Measurements from ENCODE around the gene KRTAP6-3. TPM values are rescaled to one million over a fixed set of nuclear protein-coding genes. Genes with fewer than 3 reads are reported as not detected.

The KRTAP6-3 gene
- not detected for total RNA-seq
- not detected for polyA plus RNA-seq
- total RNA-seq, result not detected

GRCh38 chr21:30592140-30592539, at the start of gene KRTAP6-3:
Gene KRTAP6-3 (plus strand): TSS chr21:30592440. CDS start chr21:30592446, 6 bp downstream.
- intact Hi-C loops (cut with micrococcal nuclease), result no loop called here
- H3K27me3 Mint-ChIP-seq, result peaks cover 0 to 7% (median 0%) of the 10 kb centered on the region in 5 donors
- H3K4me3 Mint-ChIP-seq, result no peak within 1 kb of the TSS
- Histone ChIP-seq H3K9me3 (ENCODE audit: control insufficient read depth in 2 of 3, low read length in 3 of 3) (no peaks in the 10 kb centered on the region), H3K4me1 (ENCODE audit: control insufficient read depth in 2 of 2, insufficient read depth in 2 of 2, low read length in 2 of 2) (no peaks in the 10 kb centered on the region), H3K27ac (ENCODE audit: low read depth, low read length) (no peak within 1 kb of the TSS), H3K27me3 (ENCODE audit: control insufficient read depth in 2 of 2, insufficient read depth in 2 of 2, low read length in 2 of 2) (no peaks in the 10 kb centered on the region), H3K36me3 (ENCODE audit: control insufficient read depth in 2 of 3, insufficient read depth in 3 of 3, low read length in 3 of 3) (no peaks in the 10 kb centered on the region), H3K4me3 (ENCODE audit: low read length) (no peak within 1 kb of the TSS)
- H3K4me1 Mint-ChIP-seq, result no peaks in the 10 kb centered on the region
- no peak within 1 kb of the TSS for H3K27ac Mint-ChIP-seq
- CTCF ChIA-PET, result no interaction called here
- ATAC-seq (no peak), DNase-seq (no peak)
- H3K9me3 Mint-ChIP-seq, result peaks cover 0 to 6% (median 0%) of the 10 kb centered on the region in 11 donors
- no peaks in the 10 kb centered on the region for H3K36me3 Mint-ChIP-seq
- POLR2A ChIA-PET, result no interaction called here

- no peak for DNase-seq
- Histone ChIP-seq H3K27ac (ENCODE audit: low read depth, low read length) (no peak overlapping the region), H3K4me3 (ENCODE audit: low read length) (no peak overlapping the region), H3K36me3 (ENCODE audit: control insufficient read depth in 2 of 3, insufficient read depth in 3 of 3, low read length in 3 of 3) (no peaks in the 10 kb centered on the region), H3K4me1 (ENCODE audit: control insufficient read depth in 2 of 2, insufficient read depth in 2 of 2, low read length in 2 of 2) (no peaks in the 10 kb centered on the region), H3K9me3 (ENCODE audit: control insufficient read depth in 2 of 3, low read length in 3 of 3) (no peaks in the 10 kb centered on the region), H3K27me3 (ENCODE audit: control insufficient read depth in 2 of 2, insufficient read depth in 2 of 2, low read length in 2 of 2) (no peaks in the 10 kb centered on the region)
- H3K36me3 Mint-ChIP-seq, result no peaks in the 10 kb centered on the region
- ChIA-PET CTCF (no interaction called here), POLR2A (no interaction called here)
- no peak for ATAC-seq
- intact Hi-C loops (cut with micrococcal nuclease), result no loop called here
- H3K4me3 Mint-ChIP-seq, result no peak overlapping the region
- H3K27me3 Mint-ChIP-seq, result peaks cover 0 to 24% (median 8%) of the 10 kb centered on the region in 5 donors
- H3K4me1 Mint-ChIP-seq, result no peaks in the 10 kb centered on the region
- no peak overlapping the region for H3K27ac Mint-ChIP-seq
- H3K9me3 Mint-ChIP-seq, result peaks cover 3 to 24% (median 7%) of the 10 kb centered on the region in 11 donors
These were observed 39.5 kb upstream of the KRTAP6-3 start for GRCh38 chr21:30552782-30553181.

- ChIA-PET POLR2A (no interaction called here), CTCF (no interaction called here)
These were observed 37.1 kb upstream of the KRTAP6-3 start for GRCh38 chr21:30555095-30555494.

DNA sequence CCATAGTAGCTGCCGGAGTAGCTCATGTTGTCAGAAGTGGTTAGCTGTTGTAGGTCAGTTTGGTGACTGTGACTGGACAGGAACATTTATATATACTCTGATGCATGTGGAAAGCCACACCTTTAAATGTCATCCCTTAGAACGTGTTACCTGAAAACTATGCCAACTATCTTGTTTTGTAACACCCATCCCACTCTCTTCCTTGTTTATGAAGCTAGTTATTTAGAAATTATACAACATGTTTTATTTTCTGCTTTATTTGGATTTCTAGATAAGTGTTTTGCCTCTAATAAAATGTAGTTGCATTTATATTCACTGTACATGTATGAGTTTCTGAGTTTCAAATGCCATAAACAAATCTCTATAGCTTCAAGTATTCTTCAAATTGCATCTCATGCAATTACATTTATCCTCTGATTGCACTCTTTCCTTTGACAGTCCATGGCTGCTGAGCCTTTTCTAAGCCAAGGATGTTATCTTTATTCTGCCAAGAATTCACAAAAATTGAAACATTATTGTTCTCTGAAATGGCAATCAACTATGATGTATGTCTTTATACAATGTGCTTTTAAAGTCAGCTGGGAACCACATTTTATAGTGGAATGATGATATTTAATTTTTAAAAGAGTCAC, 30.9 kb upstream of the KRTAP6-3 start, which contains the start of gene KRTAP19-7:
KRTAP19-7 (minus strand) TSS at position 51 of the 632 bp plus-strand sequence; CDS start at position 26, 25 bp downstream.
- H3K27me3 ChIP-seq (ENCODE audit: control insufficient read depth in 2 of 2, insufficient read depth in 2 of 2, low read length in 2 of 2), result no peaks in the 10 kb centered on the region
- no peak within 1 kb of the TSS for H3K27ac Mint-ChIP-seq
- peaks cover 0 to 5% (median 0%) of the 10 kb centered on the region in 11 donors for H3K9me3 Mint-ChIP-seq
- no peak within 1 kb of the TSS for H3K4me3 ChIP-seq (ENCODE audit: low read length)
- no peaks in the 10 kb centered on the region for H3K4me1 Mint-ChIP-seq
- H3K9me3 ChIP-seq (ENCODE audit: control insufficient read depth in 2 of 3, low read length in 3 of 3), result no peaks in the 10 kb centered on the region
- DNase-seq, result no peak
- H3K4me1 ChIP-seq (ENCODE audit: control insufficient read depth in 2 of 2, insufficient read depth in 2 of 2, low read length in 2 of 2), result no peaks in the 10 kb centered on the region
- H3K36me3 Mint-ChIP-seq, result no peaks in the 10 kb centered on the region
- no peak for ATAC-seq
- intact Hi-C loops (cut with micrococcal nuclease), result no loop called here
- H3K4me3 Mint-ChIP-seq, result no peak within 1 kb of the TSS
- H3K36me3 ChIP-seq (ENCODE audit: control insufficient read depth in 2 of 3, insufficient read depth in 3 of 3, low read length in 3 of 3), result no peaks in the 10 kb centered on the region
- POLR2A ChIA-PET, result no interaction called here
- CTCF ChIA-PET, result no interaction called here
- peaks cover 0 to 5% (median 3%) of the 10 kb centered on the region in 5 donors for H3K27me3 Mint-ChIP-seq
- H3K27ac ChIP-seq (ENCODE audit: low read depth, low read length), result no peak within 1 kb of the TSS

More at GRCh38 chr21:30555095-30555494, 37.1 kb upstream of the KRTAP6-3 start:
- peaks cover 3 to 19% (median 5%) of the 10 kb centered on the region in 11 donors for H3K9me3 Mint-ChIP-seq
- no peaks in the 10 kb centered on the region for H3K9me3 ChIP-seq (ENCODE audit: control insufficient read depth in 2 of 3, low read length in 3 of 3)
- H3K4me3 Mint-ChIP-seq, result no peak overlapping the region
- intact Hi-C loops (cut with micrococcal nuclease), result no loop called here
- peaks cover 0 to 19% (median 8%) of the 10 kb centered on the region in 5 donors for H3K27me3 Mint-ChIP-seq
- ATAC-seq (no peak), DNase-seq (no peak)
- no peaks in the 10 kb centered on the region for H3K4me1 Mint-ChIP-seq
- H3K4me1 ChIP-seq (ENCODE audit: control insufficient read depth in 2 of 2, insufficient read depth in 2 of 2, low read length in 2 of 2), result no peaks in the 10 kb centered on the region
- no peak overlapping the region for H3K27ac ChIP-seq (ENCODE audit: low read depth, low read length)
- no peak overlapping the region for H3K27ac Mint-ChIP-seq
- H3K4me3 ChIP-seq (ENCODE audit: low read length), result no peak overlapping the region
- no peaks in the 10 kb centered on the region for H3K36me3 ChIP-seq (ENCODE audit: control insufficient read depth in 2 of 3, insufficient read depth in 3 of 3, low read length in 3 of 3)
- no peaks in the 10 kb centered on the region for H3K36me3 Mint-ChIP-seq
- H3K27me3 ChIP-seq (ENCODE audit: control insufficient read depth in 2 of 2, insufficient read depth in 2 of 2, low read length in 2 of 2), result no peaks in the 10 kb centered on the region

DNA sequence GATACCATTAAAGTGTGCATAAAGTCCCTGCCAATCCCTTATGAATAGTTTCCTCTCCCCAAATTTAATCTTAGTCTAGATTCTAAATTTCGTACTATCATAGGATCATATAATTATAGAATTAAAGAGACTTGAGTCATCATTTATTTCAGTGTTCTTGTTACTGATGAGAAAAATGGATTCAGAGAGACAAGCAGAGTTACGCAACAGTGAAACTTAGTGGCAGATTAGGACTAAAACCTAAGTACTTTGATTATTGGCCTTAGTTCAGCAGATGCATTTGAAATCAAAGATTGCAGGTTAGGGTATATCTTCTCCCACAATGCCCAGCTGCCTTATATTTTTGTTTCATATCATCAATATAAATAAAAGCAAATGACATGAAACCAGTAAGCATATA, 30.3 kb upstream of the KRTAP6-3 start:
- Mint-ChIP-seq H3K4me1 (no peaks in the 10 kb centered on the region), H3K9me3 (peaks cover 0 to 5% (median 0%) of the 10 kb centered on the region in 11 donors), H3K4me3 (no peak overlapping the region), H3K27me3 (peaks cover 0 to 5% (median 3%) of the 10 kb centered on the region in 5 donors), H3K36me3 (no peaks in the 10 kb centered on the region), H3K27ac (no peak overlapping the region)
- intact Hi-C loops (cut with micrococcal nuclease), result no loop called here
- no peak overlapping the region for H3K27ac ChIP-seq (ENCODE audit: low read depth, low read length)
- ATAC-seq (no peak), DNase-seq (no peak)
- no peak overlapping the region for H3K4me3 ChIP-seq (ENCODE audit: low read length)
- H3K4me1 ChIP-seq (ENCODE audit: control insufficient read depth in 2 of 2, insufficient read depth in 2 of 2, low read length in 2 of 2), result no peaks in the 10 kb centered on the region
- ChIA-PET POLR2A (no interaction called here), CTCF (no interaction called here)
- H3K36me3 ChIP-seq (ENCODE audit: control insufficient read depth in 2 of 3, insufficient read depth in 3 of 3, low read length in 3 of 3), result no peaks in the 10 kb centered on the region
- H3K9me3 ChIP-seq (ENCODE audit: control insufficient read depth in 2 of 3, low read length in 3 of 3), result no peaks in the 10 kb centered on the region
- no peaks in the 10 kb centered on the region for H3K27me3 ChIP-seq (ENCODE audit: control insufficient read depth in 2 of 2, insufficient read depth in 2 of 2, low read length in 2 of 2)

DNA sequence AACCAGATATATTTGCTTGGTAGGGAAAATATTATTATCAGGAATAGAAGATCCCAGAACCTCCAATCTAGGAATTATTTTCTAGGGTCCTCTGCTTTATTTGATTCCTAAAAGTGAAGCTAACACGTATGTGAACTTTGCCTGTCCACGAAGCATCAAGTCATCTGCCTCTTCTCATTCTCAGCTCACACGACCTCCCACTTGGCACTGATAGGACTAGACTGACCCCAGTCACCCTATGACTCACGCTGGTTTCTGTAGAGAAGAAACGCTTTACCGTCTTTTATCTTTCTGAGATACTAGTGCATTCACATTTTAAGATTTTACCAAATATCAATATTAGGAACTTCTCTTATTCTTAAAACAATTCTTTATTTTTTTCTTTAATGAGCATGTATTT, 29.2 kb upstream of the KRTAP6-3 start:
- Histone ChIP-seq H3K27ac (ENCODE audit: low read depth, low read length) (no peak overlapping the region), H3K27me3 (ENCODE audit: control insufficient read depth in 2 of 2, insufficient read depth in 2 of 2, low read length in 2 of 2) (no peaks in the 10 kb centered on the region), H3K4me3 (ENCODE audit: low read length) (no peak overlapping the region), H3K4me1 (ENCODE audit: control insufficient read depth in 2 of 2, insufficient read depth in 2 of 2, low read length in 2 of 2) (no peaks in the 10 kb centered on the region), H3K9me3 (ENCODE audit: control insufficient read depth in 2 of 3, low read length in 3 of 3) (no peaks in the 10 kb centered on the region), H3K36me3 (ENCODE audit: control insufficient read depth in 2 of 3, insufficient read depth in 3 of 3, low read length in 3 of 3) (no peaks in the 10 kb centered on the region)
- CTCF ChIA-PET, result no interaction called here
- ATAC-seq, result no peak
- Mint-ChIP-seq H3K36me3 (no peaks in the 10 kb centered on the region), H3K4me1 (no peaks in the 10 kb centered on the region), H3K27me3 (peaks cover 0 to 5% (median 3%) of the 10 kb centered on the region in 5 donors), H3K27ac (no peak overlapping the region), H3K4me3 (no peak overlapping the region), H3K9me3 (peaks cover 0 to 5% (median 0%) of the 10 kb centered on the region in 11 donors)
- no peak for DNase-seq
- POLR2A ChIA-PET, result no interaction called here
- intact Hi-C loops (cut with micrococcal nuclease), result no loop called here

DNA sequence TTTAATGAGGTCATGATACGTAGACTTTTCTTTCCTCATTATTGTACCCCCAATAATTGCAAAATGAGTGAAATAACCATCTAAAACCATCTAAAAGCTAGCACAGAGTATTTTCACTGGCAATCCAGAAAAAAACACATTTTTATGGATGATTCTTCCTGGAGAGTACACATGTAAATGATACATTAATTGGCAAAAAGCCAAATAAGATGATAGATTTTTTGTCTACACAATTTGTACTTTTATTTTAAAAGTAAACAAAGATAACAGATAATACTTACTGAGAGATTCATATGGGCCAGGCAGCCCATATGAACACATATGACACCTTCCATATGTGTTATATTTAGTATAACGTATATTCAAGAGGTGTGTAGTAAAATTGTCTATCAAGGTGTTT, 28.6 kb upstream of the KRTAP6-3 start:
- no peaks in the 10 kb centered on the region for H3K36me3 Mint-ChIP-seq
- CTCF ChIA-PET, result no interaction called here
- H3K4me3 ChIP-seq (ENCODE audit: low read length), result no peak overlapping the region

More for the DNA sequence above, 28.6 kb upstream of the KRTAP6-3 start:
- peaks cover 0 to 5% (median 0%) of the 10 kb centered on the region in 11 donors for H3K9me3 Mint-ChIP-seq
- H3K27me3 ChIP-seq (ENCODE audit: control insufficient read depth in 2 of 2, insufficient read depth in 2 of 2, low read length in 2 of 2), result no peaks in the 10 kb centered on the region
- ATAC-seq, result no peak
- no peak overlapping the region for H3K27ac Mint-ChIP-seq
- H3K4me1 ChIP-seq (ENCODE audit: control insufficient read depth in 2 of 2, insufficient read depth in 2 of 2, low read length in 2 of 2), result no peaks in the 10 kb centered on the region
- no peak overlapping the region for H3K27ac ChIP-seq (ENCODE audit: low read depth, low read length)
- intact Hi-C loops (cut with micrococcal nuclease), result no loop called here
- DNase-seq, result no peak
- H3K4me1 Mint-ChIP-seq, result no peaks in the 10 kb centered on the region
- peaks cover 1 to 5% (median 3%) of the 10 kb centered on the region in 5 donors for H3K27me3 Mint-ChIP-seq
- H3K9me3 ChIP-seq (ENCODE audit: control insufficient read depth in 2 of 3, low read length in 3 of 3), result no peaks in the 10 kb centered on the region
- H3K4me3 Mint-ChIP-seq, result no peak overlapping the region
- H3K36me3 ChIP-seq (ENCODE audit: control insufficient read depth in 2 of 3, insufficient read depth in 3 of 3, low read length in 3 of 3), result no peaks in the 10 kb centered on the region
- POLR2A ChIA-PET, result no interaction called here
